ENCODE data around the gene PEX14.

GRCh38 chr1:10433790-10434189, 41.0 kb upstream of the PEX14 start:
- TF ChIP-seq CTCF (IDR thresholded peaks at IDR 0.05 in 2 of 3, conservative IDR thresholded peaks at IDR 0.05 in 1 of 3; ENCODE audit: borderline replicate concordance in 1 of 3, insufficient read depth in 1 of 3, low read depth in 2 of 3, low read length in 2 of 3) = no peak
- TF ChIP-seq ATF3 (IDR thresholded peaks at IDR 0.05) = no peak
- TF ChIP-seq RAD21 (IDR thresholded peaks at IDR 0.05; ENCODE audit: low read depth) = no peak
- no peak for TF ChIP-seq JUND (IDR thresholded peaks at IDR 0.05)
- TF ChIP-seq POLR2A (IDR thresholded peaks at IDR 0.05; ENCODE audit: borderline replicate concordance, extremely low read depth, insufficient read depth, insufficient read length) = no peak
- no peak for TF ChIP-seq REST (IDR thresholded peaks at IDR 0.05; ENCODE audit: low read depth)
- TF ChIP-seq YY1 (IDR thresholded peaks at IDR 0.05; ENCODE audit: extremely low read depth, insufficient replicate concordance, low read depth, low read length) = no peak
- no peak for TF ChIP-seq POLR2AphosphoS5 (IDR thresholded peaks at IDR 0.05; ENCODE audit: low read depth, low read length)
- no peak for TF ChIP-seq EGR1 (IDR thresholded peaks at IDR 0.05; ENCODE audit: low read depth)
- TF ChIP-seq MAX (IDR thresholded peaks at IDR 0.05) = no peak
